ENCODE data around the gene CEP164.

DNA sequence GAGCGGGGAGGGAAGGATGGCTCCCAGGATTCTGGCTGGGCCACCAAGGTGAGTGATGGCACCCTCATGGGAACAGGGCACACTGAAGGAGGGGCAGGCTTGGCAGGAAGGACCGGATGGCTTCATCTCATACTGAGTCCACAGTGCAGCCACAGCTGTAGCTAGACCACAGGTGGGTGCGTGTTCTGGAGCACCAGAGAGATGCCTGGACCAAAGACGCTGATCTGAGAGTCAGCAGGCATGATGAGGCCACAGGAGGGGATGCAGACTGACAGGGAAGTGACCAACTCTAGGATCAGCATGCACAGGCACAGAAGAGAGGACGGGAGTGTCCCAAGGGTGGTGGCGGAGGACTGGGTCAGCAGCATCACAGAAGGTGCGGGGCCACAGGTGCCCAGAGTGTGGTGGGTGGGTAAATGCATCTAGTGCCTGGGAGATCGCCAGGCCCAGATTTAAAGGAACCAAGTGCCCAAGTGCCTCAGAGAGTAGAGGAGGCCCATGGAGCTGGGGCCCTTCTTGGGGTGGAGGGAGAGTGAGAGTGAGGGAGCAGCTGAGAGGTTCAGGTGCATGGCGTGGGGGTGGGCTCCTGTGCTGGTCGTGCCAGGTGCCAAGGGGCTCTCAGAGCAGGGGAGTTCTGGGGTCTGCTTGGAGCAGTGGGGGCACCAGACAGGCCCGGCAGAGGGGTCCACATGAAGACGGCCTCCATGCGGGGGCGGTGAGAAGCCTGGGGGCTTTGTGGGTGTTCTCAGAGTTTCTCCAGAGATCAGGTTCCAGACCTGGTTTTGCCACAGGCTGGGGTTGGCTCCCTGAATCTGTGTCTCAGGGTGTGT is 113.7 kb downstream of the CEP164 start:
- TF ChIP-seq, protein P1, sequence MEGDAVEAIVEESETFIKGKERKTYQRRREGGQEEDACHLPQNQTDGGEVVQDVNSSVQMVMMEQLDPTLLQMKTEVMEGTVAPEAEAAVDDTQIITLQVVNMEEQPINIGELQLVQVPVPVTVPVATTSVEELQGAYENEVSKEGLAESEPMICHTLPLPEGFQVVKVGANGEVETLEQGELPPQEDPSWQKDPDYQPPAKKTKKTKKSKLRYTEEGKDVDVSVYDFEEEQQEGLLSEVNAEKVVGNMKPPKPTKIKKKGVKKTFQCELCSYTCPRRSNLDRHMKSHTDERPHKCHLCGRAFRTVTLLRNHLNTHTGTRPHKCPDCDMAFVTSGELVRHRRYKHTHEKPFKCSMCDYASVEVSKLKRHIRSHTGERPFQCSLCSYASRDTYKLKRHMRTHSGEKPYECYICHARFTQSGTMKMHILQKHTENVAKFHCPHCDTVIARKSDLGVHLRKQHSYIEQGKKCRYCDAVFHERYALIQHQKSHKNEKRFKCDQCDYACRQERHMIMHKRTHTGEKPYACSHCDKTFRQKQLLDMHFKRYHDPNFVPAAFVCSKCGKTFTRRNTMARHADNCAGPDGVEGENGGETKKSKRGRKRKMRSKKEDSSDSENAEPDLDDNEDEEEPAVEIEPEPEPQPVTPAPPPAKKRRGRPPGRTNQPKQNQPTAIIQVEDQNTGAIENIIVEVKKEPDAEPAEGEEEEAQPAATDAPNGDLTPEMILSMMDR (IDR thresholded peaks at IDR 0.05; ENCODE audit: low read depth, low read length): no peak
- no peak for TF ChIP-seq EZH2phosphoT487 (IDR thresholded peaks at IDR 0.05; ENCODE audit: low read depth)

Measured in OCI-LY3 (cell line).